ENCODE measurements around the gene ADCY6. TPM values are rescaled to one million over a fixed set of nuclear protein-coding genes. Genes with fewer than 3 reads are reported as not detected.
"Not testable (repeated sequence)": the region's sequence is repeated elsewhere in the genome, so short reads cannot be mapped to it uniquely, and the experiment has no call there.

ADCY6 gene
- total RNA-seq, 2 experiments from 2014 or later: not detected

- Histone ChIP-seq H4K20me1 (ENCODE audit: insufficient read depth, low read length) (no peaks in the 10 kb centered on the region), H3K4me2 (ENCODE audit: low read length) (no peak overlapping the region), H3K27ac (ENCODE audit: low read depth, low read length, poor library complexity, severe bottlenecking) (no peak overlapping the region), H3K9me2 (ENCODE audit: insufficient read depth, low read length) (no peaks in the 10 kb centered on the region), H2AFZ (ENCODE audit: low read length) (no peak overlapping the region), H3K9me3 (ENCODE audit: low read length) (no peaks in the 10 kb centered on the region), H3K79me2 (ENCODE audit: insufficient read depth, low read depth, low read length) (no peaks in the 10 kb centered on the region), H3K4me3 (ENCODE audit: low read depth, low read length, poor library complexity, severe bottlenecking) (no peak overlapping the region), H3K4me1 (ENCODE audit: insufficient read depth, low read length, poor library complexity, severe bottlenecking) (no peaks in the 10 kb centered on the region), H3K36me3 (ENCODE audit: insufficient read depth, low read length) (no peaks in the 10 kb centered on the region)
- CTCF ChIA-PET (ENCODE audit: unreplicated experiment): no interaction called here
- intact Hi-C loops (cut with micrococcal nuclease; ENCODE audit: unreplicated experiment): no loop called here
- no peak for TF ChIP-seq EZH2phosphoT487 (IDR thresholded peaks at IDR 0.05; ENCODE audit: borderline replicate concordance, low read depth, low read length)
- TF ChIP-seq, protein P1, sequence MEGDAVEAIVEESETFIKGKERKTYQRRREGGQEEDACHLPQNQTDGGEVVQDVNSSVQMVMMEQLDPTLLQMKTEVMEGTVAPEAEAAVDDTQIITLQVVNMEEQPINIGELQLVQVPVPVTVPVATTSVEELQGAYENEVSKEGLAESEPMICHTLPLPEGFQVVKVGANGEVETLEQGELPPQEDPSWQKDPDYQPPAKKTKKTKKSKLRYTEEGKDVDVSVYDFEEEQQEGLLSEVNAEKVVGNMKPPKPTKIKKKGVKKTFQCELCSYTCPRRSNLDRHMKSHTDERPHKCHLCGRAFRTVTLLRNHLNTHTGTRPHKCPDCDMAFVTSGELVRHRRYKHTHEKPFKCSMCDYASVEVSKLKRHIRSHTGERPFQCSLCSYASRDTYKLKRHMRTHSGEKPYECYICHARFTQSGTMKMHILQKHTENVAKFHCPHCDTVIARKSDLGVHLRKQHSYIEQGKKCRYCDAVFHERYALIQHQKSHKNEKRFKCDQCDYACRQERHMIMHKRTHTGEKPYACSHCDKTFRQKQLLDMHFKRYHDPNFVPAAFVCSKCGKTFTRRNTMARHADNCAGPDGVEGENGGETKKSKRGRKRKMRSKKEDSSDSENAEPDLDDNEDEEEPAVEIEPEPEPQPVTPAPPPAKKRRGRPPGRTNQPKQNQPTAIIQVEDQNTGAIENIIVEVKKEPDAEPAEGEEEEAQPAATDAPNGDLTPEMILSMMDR (conservative IDR thresholded peaks at IDR 0.05; ENCODE audit: low read length): no peak
- POLR2A ChIA-PET: interaction anchor here (0.6 to 1.4 kb wide), 3 partner anchors 12 to 190 kb away, joined by 3 to 7 read pairs (median 3); no protein-coding TSS in a partner anchor
- BruUV-seq (replicated peaks): no TSS peak
- DNase-seq (ENCODE audit: low spot score): no peak
Measured at GRCh38 chr12:48739618-48740269, 49.1 kb downstream of the ADCY6 start.

DNA sequence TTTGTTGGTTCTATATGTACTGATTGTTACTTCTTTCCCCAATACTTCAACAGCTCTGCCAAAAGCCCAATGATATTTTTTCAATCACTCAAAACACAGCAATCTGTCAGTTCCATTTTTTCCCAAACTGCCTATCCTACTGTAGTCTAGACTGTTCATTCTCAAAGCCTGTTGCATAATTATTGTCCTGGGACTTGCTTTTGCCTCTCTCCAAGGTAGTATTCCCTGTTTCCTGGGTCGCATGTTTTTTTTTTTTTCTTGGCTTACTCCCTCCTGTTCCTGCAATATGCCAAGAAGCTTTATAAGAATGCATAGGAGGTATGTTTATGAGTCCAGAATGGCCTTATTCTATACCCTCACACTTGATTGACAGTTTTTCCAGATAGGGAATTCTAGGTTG is 52.4 kb downstream of the ADCY6 start:
- Histone ChIP-seq H3K79me2 (ENCODE audit: insufficient read depth, low read depth, low read length) (no peaks in the 10 kb centered on the region), H2AFZ (ENCODE audit: low read length) (no peak overlapping the region), H3K4me1 (ENCODE audit: insufficient read depth, low read length, poor library complexity, severe bottlenecking) (no peaks in the 10 kb centered on the region), H3K4me3 (ENCODE audit: low read depth, low read length, poor library complexity, severe bottlenecking) (no peak overlapping the region), H3K9me2 (ENCODE audit: insufficient read depth, low read length) (no peaks in the 10 kb centered on the region), H3K36me3 (ENCODE audit: insufficient read depth, low read length) (no peaks in the 10 kb centered on the region), H3K9me3 (ENCODE audit: low read length) (no peaks in the 10 kb centered on the region), H3K27ac (ENCODE audit: low read depth, low read length, poor library complexity, severe bottlenecking) (no peak overlapping the region), H3K4me2 (ENCODE audit: low read length) (no peak overlapping the region), H4K20me1 (ENCODE audit: insufficient read depth, low read length) (no peaks in the 10 kb centered on the region)
- intact Hi-C loops (cut with micrococcal nuclease; ENCODE audit: unreplicated experiment): no loop called here
- POLR2A ChIA-PET: interaction anchor here (0.5 to 0.6 kb wide), 3 partner anchors 283 to 607 kb away, joined by 3 to 4 read pairs (median 4); no protein-coding TSS in a partner anchor
- CTCF ChIA-PET (ENCODE audit: unreplicated experiment): no interaction called here
- BruUV-seq (replicated peaks): no TSS peak
- TF ChIP-seq, protein P1 (conservative IDR thresholded peaks at IDR 0.05; ENCODE audit: low read length): no peak
- TF ChIP-seq EZH2phosphoT487 (IDR thresholded peaks at IDR 0.05; ENCODE audit: borderline replicate concordance, low read depth, low read length): no peak
- no peak for DNase-seq (ENCODE audit: low spot score)

- no peaks in the 10 kb centered on the region for H3K79me2 ChIP-seq (ENCODE audit: insufficient read depth, low read depth, low read length)
- no peaks in the 10 kb centered on the region for H3K4me1 ChIP-seq (ENCODE audit: insufficient read depth, low read length, poor library complexity, severe bottlenecking)
- H3K36me3 ChIP-seq (ENCODE audit: insufficient read depth, low read length): no peaks in the 10 kb centered on the region
- no peak overlapping the region for H3K4me3 ChIP-seq (ENCODE audit: low read depth, low read length, poor library complexity, severe bottlenecking)
- intact Hi-C loops (cut with micrococcal nuclease; ENCODE audit: unreplicated experiment): no loop called here
- POLR2A ChIA-PET: interaction anchor here (0.7 kb wide), 1 partner anchor 1728 kb away, joined by 3 read pairs; no protein-coding TSS in a partner anchor
- H4K20me1 ChIP-seq (ENCODE audit: insufficient read depth, low read length): no peaks in the 10 kb centered on the region
- TF ChIP-seq, protein P1 (conservative IDR thresholded peaks at IDR 0.05; ENCODE audit: low read length): no peak
- no peak for TF ChIP-seq EZH2phosphoT487 (IDR thresholded peaks at IDR 0.05; ENCODE audit: borderline replicate concordance, low read depth, low read length)
- H3K9me3 ChIP-seq (ENCODE audit: low read length): no peaks in the 10 kb centered on the region
- H3K27ac ChIP-seq (ENCODE audit: low read depth, low read length, poor library complexity, severe bottlenecking): no peak overlapping the region
- no peak for DNase-seq (ENCODE audit: low spot score)
- H3K9me2 ChIP-seq (ENCODE audit: insufficient read depth, low read length): no peaks in the 10 kb centered on the region
- no peak overlapping the region for H3K4me2 ChIP-seq (ENCODE audit: low read length)
- no TSS peak for BruUV-seq (replicated peaks)
- CTCF ChIA-PET (ENCODE audit: unreplicated experiment): no interaction called here
- no peak overlapping the region for H2AFZ ChIP-seq (ENCODE audit: low read length)
Measured at GRCh38 chr12:48728807-48729206, 60.1 kb downstream of the ADCY6 start.

DNA sequence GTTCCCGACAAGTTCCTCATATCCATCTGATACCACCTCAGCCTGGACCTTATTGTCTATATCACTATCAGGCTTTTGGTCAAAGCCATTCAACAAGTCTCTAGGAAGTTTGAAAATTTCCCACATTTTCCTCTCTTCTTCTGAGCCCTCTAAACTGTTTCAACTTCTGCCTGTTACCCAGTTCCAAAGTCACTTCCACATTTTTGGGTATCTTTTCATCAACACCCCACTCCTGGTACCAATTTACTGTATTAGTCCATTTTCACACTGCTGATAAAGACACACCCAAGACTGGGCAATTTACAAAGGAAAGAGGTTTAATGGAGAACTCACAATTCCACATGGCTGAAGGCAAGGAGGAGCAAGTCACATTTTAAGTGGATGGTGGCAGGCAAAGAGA is 68.2 kb downstream of the ADCY6 start:
- intact Hi-C loops (cut with micrococcal nuclease; ENCODE audit: unreplicated experiment); H4K20me1 ChIP-seq (ENCODE audit: insufficient read depth, low read length); H3K4me2 ChIP-seq (ENCODE audit: low read length); BruUV-seq (replicated peaks); CTCF ChIA-PET (ENCODE audit: unreplicated experiment); H3K4me1 ChIP-seq (ENCODE audit: insufficient read depth, low read length, poor library complexity, severe bottlenecking); H3K9me2 ChIP-seq (ENCODE audit: insufficient read depth, low read length); H3K4me3 ChIP-seq (ENCODE audit: low read depth, low read length, poor library complexity, severe bottlenecking); H3K79me2 ChIP-seq (ENCODE audit: insufficient read depth, low read depth, low read length); DNase-seq (ENCODE audit: low spot score); H3K27ac ChIP-seq (ENCODE audit: low read depth, low read length, poor library complexity, severe bottlenecking); H3K36me3 ChIP-seq (ENCODE audit: insufficient read depth, low read length); H2AFZ ChIP-seq (ENCODE audit: low read length): not testable (repeated sequence)
- POLR2A ChIA-PET: interaction anchor here (0.6 kb wide), 1 partner anchor 927 kb away, joined by 3 read pairs; no protein-coding TSS in a partner anchor
- peaks cover 16% of the 10 kb centered on the region; the same call in 1 of the 2 replicates for H3K9me3 ChIP-seq (ENCODE audit: low read length)
